ENCODE results near the gene PIAS4.
A peak's percentile ranks its signal among the peaks of the same experiment; 100 is the strongest.

The PIAS4 gene

GRCh38 chr19:4064149-4064495, 56.6 kb downstream of the PIAS4 start:
- Histone ChIP-seq H3K36me3 (ENCODE audit: low read length) (no peaks in the 10 kb centered on the region), H3F3A (ENCODE audit: insufficient read depth) (peaks cover 13% of the 10 kb centered on the region), H3K4me2 (ENCODE audit: low read depth, low read length, poor library complexity, severe bottlenecking) (peak overlapping the region; percentile 76), H3K9me3 (ENCODE audit: insufficient read depth, low read length) (no peaks in the 10 kb centered on the region), H3K27me3 (ENCODE audit: low read length) (no peaks in the 10 kb centered on the region), H3K27ac (ENCODE audit: low read depth, low read length) (peak overlapping the region; percentile 79), H3K9me2 (replicated peaks; ENCODE audit: insufficient read depth, low read length) (no peaks in the 10 kb centered on the region), H3K4me3 (ENCODE audit: insufficient read depth, low read length, poor library complexity, severe bottlenecking) (peak overlapping the region; percentile 97), H3K9ac (ENCODE audit: low read length) (peak overlapping the region; percentile 99), H3K79me2 (ENCODE audit: insufficient read depth, low read length) (peaks cover 60% of the 10 kb centered on the region), H4K20me1 (ENCODE audit: low read depth, low read length) (peaks cover 13% of the 10 kb centered on the region; the same call in 1 of the 2 replicates), H2AFZ (ENCODE audit: low read depth, low read length, severe bottlenecking) (no peak overlapping the region)
- TF ChIP-seq CTCF (IDR thresholded peaks at IDR 0.05; ENCODE audit: insufficient read depth, low read length, poor library complexity, severe bottlenecking) (no peak), EZH2phosphoT487 (conservative IDR thresholded peaks at IDR 0.05; ENCODE audit: low read length) (no peak)

GRCh38 chr19:4064496-4065260, 57.1 kb downstream of the PIAS4 start:
- Histone ChIP-seq H3K27ac (ENCODE audit: low read depth, low read length) (peak overlapping the region; percentile 79), H3K27me3 (ENCODE audit: low read length) (no peaks in the 10 kb centered on the region), H3K79me2 (ENCODE audit: insufficient read depth, low read length) (peaks cover 54% of the 10 kb centered on the region), H3F3A (ENCODE audit: insufficient read depth) (peaks cover 14% of the 10 kb centered on the region), H2AFZ (ENCODE audit: low read depth, low read length, severe bottlenecking) (no peak overlapping the region), H3K9ac (ENCODE audit: low read length) (peak overlapping the region; percentile 99), H3K9me3 (ENCODE audit: insufficient read depth, low read length) (no peaks in the 10 kb centered on the region), H3K4me2 (ENCODE audit: low read depth, low read length, poor library complexity, severe bottlenecking) (peak overlapping the region; percentile 76), H3K4me3 (ENCODE audit: insufficient read depth, low read length, poor library complexity, severe bottlenecking) (peak overlapping the region; percentile 97), H3K36me3 (ENCODE audit: low read length) (no peaks in the 10 kb centered on the region), H4K20me1 (ENCODE audit: low read depth, low read length) (peaks cover 11% of the 10 kb centered on the region; the same call in 1 of the 2 replicates), H3K9me2 (replicated peaks; ENCODE audit: insufficient read depth, low read length) (no peaks in the 10 kb centered on the region)
- TF ChIP-seq EZH2phosphoT487 (conservative IDR thresholded peaks at IDR 0.05; ENCODE audit: low read length) (no peak), CTCF (IDR thresholded peaks at IDR 0.05; ENCODE audit: insufficient read depth, low read length, poor library complexity, severe bottlenecking) (no peak)

GRCh38 chr19:4065430-4066175, 58.1 kb downstream of the PIAS4 start:
- no peak overlapping the region for H3K27ac ChIP-seq (ENCODE audit: low read depth, low read length)
- H3K9me3 ChIP-seq (ENCODE audit: insufficient read depth, low read length), result no peaks in the 10 kb centered on the region
- H2AFZ ChIP-seq (ENCODE audit: low read depth, low read length, severe bottlenecking), result no peak overlapping the region
- TF ChIP-seq EZH2phosphoT487 (conservative IDR thresholded peaks at IDR 0.05; ENCODE audit: low read length), result no peak
- TF ChIP-seq CTCF (IDR thresholded peaks at IDR 0.05; ENCODE audit: insufficient read depth, low read length, poor library complexity, severe bottlenecking), result no peak
- peaks cover 45% of the 10 kb centered on the region for H3K79me2 ChIP-seq (ENCODE audit: insufficient read depth, low read length)
- H3K36me3 ChIP-seq (ENCODE audit: low read length), result no peaks in the 10 kb centered on the region
- no peaks in the 10 kb centered on the region for H3K9me2 ChIP-seq (replicated peaks; ENCODE audit: insufficient read depth, low read length)
- H4K20me1 ChIP-seq (ENCODE audit: low read depth, low read length), result peaks cover 11% of the 10 kb centered on the region; the same call in 1 of the 2 replicates
- H3K27me3 ChIP-seq (ENCODE audit: low read length), result no peaks in the 10 kb centered on the region
- H3K4me3 ChIP-seq (ENCODE audit: insufficient read depth, low read length, poor library complexity, severe bottlenecking), result peak overlapping the region; percentile 95
- H3F3A ChIP-seq (ENCODE audit: insufficient read depth), result peaks cover 14% of the 10 kb centered on the region
- H3K9ac ChIP-seq (ENCODE audit: low read length), result peak overlapping the region; percentile 96
- H3K4me2 ChIP-seq (ENCODE audit: low read depth, low read length, poor library complexity, severe bottlenecking), result no peak overlapping the region

Data from SU-DHL-6 (cell line).